KMS-11 (cell line): ENCODE results near the gene ELMO1.

Experiments used
- H2AFZ ChIP-seq: fragments of 200-600 bp; sonication (generic); 2 replicates; pipeline ENCODE4 v1.6.1; 2016; ENCODE audit warnings: antibody characterized with exemption, mixed run types, low read depth
- H3K27ac ChIP-seq: fragments of 200-600 bp; sonication (generic); 2 replicates; pipeline ENCODE4 v1.6.1; 2016; ENCODE audit warnings: mild to moderate bottlenecking, mixed run types
- H3K27me3 ChIP-seq: fragments of 200-600 bp; sonication (generic); 2 replicates; pipeline ENCODE4 v1.6.1; 2017; ENCODE audit warnings: mild to moderate bottlenecking, low read depth, mixed run types, moderate library complexity; ENCODE audit not compliant: insufficient read depth
- H3K36me3 ChIP-seq: fragments of 200-600 bp; sonication (generic); 2 replicates; pipeline ENCODE4 v1.6.1; 2017; ENCODE audit warnings: mild to moderate bottlenecking, mixed run types; ENCODE audit not compliant: insufficient read depth
- H3K4me1 ChIP-seq: fragments of 200-600 bp; sonication (generic); 2 replicates; pipeline ENCODE4 v1.6.1; 2016; ENCODE audit warnings: mild to moderate bottlenecking, low read depth, mixed run types; ENCODE audit not compliant: poor library complexity, severe bottlenecking
- H3K4me2 ChIP-seq: fragments of 200-600 bp; sonication (generic); 2 replicates; pipeline ENCODE4 v1.7.0; 2016; ENCODE audit warnings: mild to moderate bottlenecking, mixed run types
- H3K4me3 ChIP-seq: fragments of 200-600 bp; sonication (generic); IDR thresholded peaks from 2 replicates; pipeline ENCODE4 v1.6.1; 2017; ENCODE audit warnings: low read depth, low read length, mixed read lengths; ENCODE audit not compliant: insufficient read depth
- H3K79me2 ChIP-seq: fragments of 200-600 bp; sonication (generic); 2 replicates; pipeline ENCODE4 v1.6.1; 2016; ENCODE audit warnings: low read depth, mixed run types; ENCODE audit not compliant: insufficient read depth
- H3K9ac ChIP-seq: fragments of 200-600 bp; sonication (generic); 2 replicates; pipeline ENCODE4 v1.6.1; 2016; ENCODE audit warnings: mild to moderate bottlenecking, mixed run types
- H4K20me1 ChIP-seq: fragments of 200-600 bp; sonication (generic); 2 replicates; pipeline ENCODE4 v1.6.1; 2016; ENCODE audit warnings: mild to moderate bottlenecking, mixed run types; ENCODE audit not compliant: insufficient read depth
- TF ChIP-seq, protein P1 (sequence below): fragments of 200-600 bp; sonication (generic); conservative IDR thresholded peaks from 2 replicates; pipeline ENCODE4 v1.6.1; 2017; ENCODE audit warnings: low read depth, mild to moderate bottlenecking, antibody characterized with exemption, low read length, moderate library complexity, mixed read lengths

ELMO1 gene

DNA sequence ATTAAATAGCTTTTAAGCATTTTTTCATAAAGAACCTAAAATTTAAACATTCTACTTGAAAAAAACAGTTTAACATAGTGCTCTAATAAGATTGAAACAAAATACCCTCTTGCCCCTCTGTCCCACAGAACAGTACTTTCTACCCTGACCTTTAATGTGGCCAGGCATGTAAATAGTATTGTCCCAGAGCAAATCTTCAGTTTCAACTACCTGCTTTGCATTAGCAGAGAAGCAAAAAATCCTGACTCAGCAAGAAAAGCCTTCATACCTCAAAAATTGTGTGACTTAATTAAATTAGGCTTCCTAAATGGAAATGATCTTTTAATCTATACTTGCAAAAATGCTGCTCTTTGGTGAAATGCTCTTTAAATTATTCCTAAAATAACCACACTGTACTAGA is 487.0 kb downstream of the ELMO1 start:
- Histone ChIP-seq H3K36me3 (no peaks in the 10 kb centered on the region), H3K27ac (0 out of 2 replicates have a peak overlapping the region, but pooled peaks have one; percentile 16), H4K20me1 (no peaks in the 10 kb centered on the region), H3K4me2 (peak overlapping the region; percentile 44; the same call in 1 of the 2 replicates), H3K4me3 (no peak overlapping the region), H3K9ac (no peak overlapping the region), H3K27me3 (no peaks in the 10 kb centered on the region), H3K79me2 (no peaks in the 10 kb centered on the region), H3K4me1 (peaks cover 63% of the 10 kb centered on the region), H2AFZ (no peak overlapping the region)
- TF ChIP-seq, protein P1, sequence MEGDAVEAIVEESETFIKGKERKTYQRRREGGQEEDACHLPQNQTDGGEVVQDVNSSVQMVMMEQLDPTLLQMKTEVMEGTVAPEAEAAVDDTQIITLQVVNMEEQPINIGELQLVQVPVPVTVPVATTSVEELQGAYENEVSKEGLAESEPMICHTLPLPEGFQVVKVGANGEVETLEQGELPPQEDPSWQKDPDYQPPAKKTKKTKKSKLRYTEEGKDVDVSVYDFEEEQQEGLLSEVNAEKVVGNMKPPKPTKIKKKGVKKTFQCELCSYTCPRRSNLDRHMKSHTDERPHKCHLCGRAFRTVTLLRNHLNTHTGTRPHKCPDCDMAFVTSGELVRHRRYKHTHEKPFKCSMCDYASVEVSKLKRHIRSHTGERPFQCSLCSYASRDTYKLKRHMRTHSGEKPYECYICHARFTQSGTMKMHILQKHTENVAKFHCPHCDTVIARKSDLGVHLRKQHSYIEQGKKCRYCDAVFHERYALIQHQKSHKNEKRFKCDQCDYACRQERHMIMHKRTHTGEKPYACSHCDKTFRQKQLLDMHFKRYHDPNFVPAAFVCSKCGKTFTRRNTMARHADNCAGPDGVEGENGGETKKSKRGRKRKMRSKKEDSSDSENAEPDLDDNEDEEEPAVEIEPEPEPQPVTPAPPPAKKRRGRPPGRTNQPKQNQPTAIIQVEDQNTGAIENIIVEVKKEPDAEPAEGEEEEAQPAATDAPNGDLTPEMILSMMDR: no peak

DNA sequence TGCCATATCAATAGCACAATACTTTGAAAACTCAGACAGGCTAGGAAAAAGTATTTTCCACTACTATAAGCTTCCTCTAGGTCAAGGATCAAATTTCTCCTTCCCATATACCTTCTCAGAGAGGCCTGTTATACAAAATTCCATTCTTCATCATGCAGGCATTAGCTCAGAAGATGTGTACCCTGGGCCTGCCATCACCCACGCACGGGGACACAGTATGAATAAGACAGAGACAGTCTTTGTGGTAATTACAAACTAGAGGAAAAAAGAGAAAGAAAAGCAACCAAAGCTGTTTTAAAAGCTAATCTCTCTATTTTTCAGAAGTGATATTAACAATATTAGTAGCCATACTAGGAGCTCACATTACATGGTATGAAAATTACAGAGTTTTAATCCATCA is 487.6 kb downstream of the ELMO1 start:
- H3K4me1 ChIP-seq: peaks cover 63% of the 10 kb centered on the region
- no peak overlapping the region for H3K4me2 ChIP-seq
- H3K79me2 ChIP-seq: no peaks in the 10 kb centered on the region
- no peaks in the 10 kb centered on the region for H3K27me3 ChIP-seq
- H4K20me1 ChIP-seq: no peaks in the 10 kb centered on the region
- no peak overlapping the region for H3K9ac ChIP-seq
- no peaks in the 10 kb centered on the region for H3K36me3 ChIP-seq
- H3K27ac ChIP-seq: no peak overlapping the region
- H3K4me3 ChIP-seq: no peak overlapping the region
- TF ChIP-seq, protein P1: no peak
- H2AFZ ChIP-seq: no peak overlapping the region

DNA sequence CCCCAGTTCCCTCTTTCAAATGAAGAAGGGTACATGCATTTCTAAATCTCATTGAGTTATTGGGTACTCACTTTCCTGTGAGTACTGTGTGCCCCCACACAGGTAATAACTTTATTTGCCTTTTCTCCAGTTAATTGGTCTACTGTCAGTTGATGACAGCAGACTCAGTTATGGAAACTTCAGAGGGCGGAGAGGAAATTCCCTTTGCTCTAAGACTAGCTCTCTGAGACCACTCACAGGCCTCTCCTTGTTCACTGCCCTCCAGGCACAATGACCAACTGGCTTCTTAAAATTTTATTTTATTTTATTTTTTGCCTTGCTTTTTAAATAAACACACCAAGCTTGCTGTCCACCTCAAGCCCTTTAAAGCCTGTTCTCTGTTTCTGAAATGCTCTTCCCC is 488.6 kb downstream of the ELMO1 start:
- H3K4me3 ChIP-seq: no peak overlapping the region
- no peak overlapping the region for H2AFZ ChIP-seq
- no peaks in the 10 kb centered on the region for H3K27me3 ChIP-seq
- no peaks in the 10 kb centered on the region for H3K79me2 ChIP-seq
- no peak overlapping the region for H3K4me2 ChIP-seq
- H3K27ac ChIP-seq: no peak overlapping the region
- H3K36me3 ChIP-seq: no peaks in the 10 kb centered on the region
- TF ChIP-seq, protein P1: no peak
- no peak overlapping the region for H3K9ac ChIP-seq
- H3K4me1 ChIP-seq: peaks cover 63% of the 10 kb centered on the region
- no peaks in the 10 kb centered on the region for H4K20me1 ChIP-seq

DNA sequence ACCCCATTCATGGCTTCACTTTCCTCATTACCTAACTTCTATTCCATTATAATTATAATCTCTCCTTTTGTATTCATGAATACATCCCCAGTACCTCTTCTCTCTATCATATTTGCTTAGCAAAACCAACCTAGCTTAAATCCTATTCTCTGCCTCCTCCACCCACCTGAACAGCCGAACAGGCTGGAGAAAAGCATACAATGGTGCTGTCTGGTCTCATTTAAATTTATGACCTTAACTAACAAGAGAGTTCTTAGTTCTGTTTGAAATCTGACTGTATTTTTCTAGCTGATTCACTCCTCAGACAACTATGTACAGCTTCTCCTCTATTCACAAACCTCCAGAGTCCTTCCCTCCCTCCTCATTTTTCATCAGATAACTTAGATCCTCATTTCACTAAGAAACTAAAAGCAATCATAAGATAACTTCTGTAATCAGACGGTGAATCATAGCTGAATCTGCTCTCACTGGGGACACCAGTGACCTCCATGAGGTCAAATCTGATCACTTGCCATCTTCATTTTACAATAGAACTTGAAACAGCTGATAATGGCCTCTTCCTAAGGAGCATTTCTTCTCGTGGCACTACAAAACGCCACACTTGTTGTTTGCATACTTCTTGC is 490.4 kb downstream of the ELMO1 start:
- no peaks in the 10 kb centered on the region for H3K36me3 ChIP-seq
- H3K27me3 ChIP-seq: no peaks in the 10 kb centered on the region
- H3K79me2 ChIP-seq: no peaks in the 10 kb centered on the region
- H3K9ac ChIP-seq: no peak overlapping the region
- H3K27ac ChIP-seq: no peak overlapping the region; the same call in 1 of the 2 replicates
- no peak overlapping the region for H3K4me3 ChIP-seq
- H2AFZ ChIP-seq: no peak overlapping the region
- H3K4me1 ChIP-seq: peaks cover 63% of the 10 kb centered on the region
- no peaks in the 10 kb centered on the region for H4K20me1 ChIP-seq
- TF ChIP-seq, protein P1: no peak
- peak overlapping the region; percentile 52 for H3K4me2 ChIP-seq
